T-helper 2 cell treated with Interferon-gamma antibody and Interleukin-4, amounts not matched to agents 5 μg/mL and 100 μg/mL, for 36 hours (primary cell): ENCODE data around the gene TRAPPC6A.
A peak's percentile ranks its signal among the peaks of the same experiment; 100 is the strongest.

ENCODE experiments used
- DNase-seq: peaks from one replicate; pipeline ENCODE4 v3.0.0; 2021; ENCODE audit warnings: low spot score
- H3K27ac Mint-ChIP-seq: one replicate; pipeline ENCODE4 v1.8.0; 2021; ENCODE audit warnings: mild to moderate bottlenecking, mixed read lengths
- H3K27me3 Mint-ChIP-seq: one replicate; pipeline ENCODE4 v1.8.0; 2021; ENCODE audit warnings: low read depth, mixed read lengths
- H3K36me3 Mint-ChIP-seq: one replicate; pipeline ENCODE4 v1.8.0; 2021; ENCODE audit warnings: low read depth, mixed read lengths
- H3K4me1 Mint-ChIP-seq: one replicate; pipeline ENCODE4 v1.8.0; 2021; ENCODE audit warnings: low read depth, mixed read lengths
- H3K4me3 Mint-ChIP-seq: one replicate; pipeline ENCODE4 v1.8.0; 2022; ENCODE audit warnings: mild to moderate bottlenecking, moderate library complexity, mixed read lengths
- H3K9me3 Mint-ChIP-seq: one replicate; pipeline ENCODE4 v1.8.0; 2021; ENCODE audit warnings: mixed read lengths

Gene TRAPPC6A

DNA sequence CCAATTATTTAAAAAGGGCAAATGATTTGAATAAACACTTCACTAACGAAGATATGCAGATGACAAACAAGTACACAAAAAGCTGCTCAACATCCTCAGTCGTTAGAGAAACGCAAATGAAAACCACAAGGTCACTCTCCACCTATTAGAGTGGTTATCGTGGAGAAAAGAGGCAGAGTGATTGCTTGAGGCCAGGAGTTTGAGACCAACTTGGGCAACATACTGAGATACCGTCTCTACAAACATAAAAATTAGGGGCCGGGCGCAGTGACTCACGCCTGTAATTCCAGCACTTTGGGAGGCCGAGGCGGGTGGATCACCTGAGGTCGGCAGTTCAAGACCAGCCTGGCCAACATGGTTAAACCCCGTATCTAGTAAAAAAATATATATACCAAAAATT, 27.8 kb upstream of the TRAPPC6A start:
- Mint-ChIP-seq H3K4me1 (peaks cover 4% of the 10 kb centered on the region), H3K27ac (no peak overlapping the region), H3K4me3 (no peak overlapping the region), H3K27me3 (peaks cover 4% of the 10 kb centered on the region), H3K36me3 (no peaks in the 10 kb centered on the region), H3K9me3 (no peaks in the 10 kb centered on the region)
- DNase-seq = no peak

DNA sequence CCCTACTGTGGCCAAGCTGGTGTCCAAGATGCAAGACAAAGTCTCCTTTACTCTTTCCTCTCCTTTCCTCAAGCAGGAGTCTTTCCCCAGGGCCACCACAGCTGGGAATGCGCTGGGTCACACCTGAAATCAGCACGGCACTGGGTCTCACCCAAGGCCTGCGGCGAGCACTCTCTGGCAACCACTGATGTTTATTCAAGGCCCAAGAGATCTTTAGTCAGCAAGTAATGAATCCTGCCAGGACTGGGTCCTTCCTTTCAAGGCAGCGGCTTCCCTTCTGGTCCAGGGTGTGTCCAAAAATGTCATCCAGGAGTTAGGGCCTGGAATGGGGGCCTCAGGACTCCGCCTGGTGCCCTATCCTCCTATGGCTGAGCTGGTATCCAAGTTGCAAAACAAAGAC, 24.6 kb upstream of the TRAPPC6A start:
- Mint-ChIP-seq H3K27ac (no peak overlapping the region), H3K9me3 (no peaks in the 10 kb centered on the region), H3K36me3 (no peaks in the 10 kb centered on the region), H3K4me1 (no peaks in the 10 kb centered on the region), H3K4me3 (no peak overlapping the region), H3K27me3 (peaks cover 2% of the 10 kb centered on the region)
- DNase-seq = no peak

DNA sequence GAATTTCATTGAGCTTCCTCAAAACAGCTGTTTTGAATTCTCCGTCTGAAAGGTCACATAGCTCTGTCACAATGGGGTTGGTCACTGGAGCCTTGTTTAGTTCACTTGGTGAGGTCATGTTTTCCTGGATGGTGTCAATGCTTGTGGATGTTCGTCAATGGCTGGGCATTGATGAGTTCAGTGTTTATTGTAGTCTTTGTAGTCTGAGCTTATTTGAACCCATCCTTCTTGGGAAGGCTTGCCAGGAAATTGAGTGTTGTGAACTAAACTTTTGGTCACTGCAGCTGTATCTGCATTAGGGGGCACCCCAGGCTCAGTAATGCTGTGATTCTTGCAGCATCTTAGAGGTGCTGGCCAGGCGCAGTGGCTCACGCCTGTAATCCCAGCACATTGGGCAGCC, 22.5 kb upstream of the TRAPPC6A start:
- no peak for DNase-seq
- no peaks in the 10 kb centered on the region for H3K36me3 Mint-ChIP-seq
- no peaks in the 10 kb centered on the region for H3K4me1 Mint-ChIP-seq
- H3K27ac Mint-ChIP-seq = no peak overlapping the region
- H3K4me3 Mint-ChIP-seq = no peak overlapping the region
- peaks cover 2% of the 10 kb centered on the region for H3K27me3 Mint-ChIP-seq
- H3K9me3 Mint-ChIP-seq = no peaks in the 10 kb centered on the region

DNA sequence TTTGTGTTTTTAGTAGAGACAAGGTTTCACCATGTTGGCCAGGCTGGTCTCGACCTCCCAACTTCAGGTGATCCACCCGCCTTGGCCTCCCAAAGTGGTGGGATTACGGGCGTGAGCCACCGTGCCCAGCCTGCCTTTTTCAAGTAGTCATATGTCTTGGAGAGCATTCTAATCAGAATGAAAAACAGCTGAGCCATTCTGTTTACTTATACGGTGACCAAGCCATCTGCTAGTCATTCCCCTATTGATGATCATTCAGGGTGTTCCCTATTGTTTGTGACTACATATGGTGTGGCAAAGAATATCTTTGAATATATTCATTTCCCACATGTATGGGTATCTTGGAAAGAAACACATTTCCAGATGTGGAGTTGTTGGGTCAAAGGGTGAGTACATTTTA, 17.7 kb upstream of the TRAPPC6A start:
- no peak for DNase-seq
- H3K27ac Mint-ChIP-seq = no peak overlapping the region
- no peaks in the 10 kb centered on the region for H3K36me3 Mint-ChIP-seq
- H3K27me3 Mint-ChIP-seq = no peaks in the 10 kb centered on the region
- no peaks in the 10 kb centered on the region for H3K4me1 Mint-ChIP-seq
- no peak overlapping the region for H3K4me3 Mint-ChIP-seq
- H3K9me3 Mint-ChIP-seq = no peaks in the 10 kb centered on the region

DNA sequence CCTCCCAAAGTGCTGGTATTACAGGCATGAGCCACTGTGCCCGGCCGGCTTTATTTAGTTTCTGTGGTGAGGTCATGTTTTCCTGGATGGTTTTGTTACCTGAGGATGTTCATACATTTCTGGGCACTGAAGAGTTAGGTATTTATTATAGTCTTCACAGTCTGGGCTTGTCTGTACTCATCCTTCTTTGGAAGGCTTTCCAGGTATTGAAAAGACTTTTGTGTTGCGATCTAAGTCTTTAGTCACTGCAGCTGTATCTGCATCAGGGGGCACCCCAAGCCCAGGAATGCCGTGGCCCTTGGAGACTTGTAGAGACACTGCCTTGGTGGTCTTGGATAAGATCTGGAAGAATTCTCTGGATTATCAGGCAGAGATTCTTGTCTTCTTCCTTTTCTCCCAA, 13.3 kb upstream of the TRAPPC6A start:
- H3K36me3 Mint-ChIP-seq = no peaks in the 10 kb centered on the region
- H3K27ac Mint-ChIP-seq = no peak overlapping the region
- H3K9me3 Mint-ChIP-seq = no peaks in the 10 kb centered on the region
- H3K4me3 Mint-ChIP-seq = no peak overlapping the region
- no peaks in the 10 kb centered on the region for H3K27me3 Mint-ChIP-seq
- peaks cover 2% of the 10 kb centered on the region for H3K4me1 Mint-ChIP-seq
- no peak for DNase-seq

DNA sequence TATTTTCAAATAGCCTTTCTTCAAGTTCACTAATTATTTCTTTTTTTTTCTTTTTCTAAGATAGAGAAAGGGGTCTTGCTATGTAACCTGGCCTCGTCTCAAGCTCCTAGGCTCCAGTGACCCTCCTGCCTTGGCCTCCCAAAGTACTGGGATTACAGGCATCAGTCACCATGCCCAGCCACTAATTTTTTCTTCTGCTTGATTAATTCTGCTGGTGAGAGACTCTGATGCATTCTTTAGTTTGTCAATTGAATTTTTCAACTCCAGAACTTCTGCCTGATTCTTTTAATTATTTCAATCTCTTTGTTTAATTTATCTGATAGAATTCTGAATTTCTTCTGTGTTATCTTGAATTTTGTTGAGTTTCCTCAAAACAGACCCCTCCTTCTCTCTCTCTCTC, 11.9 kb upstream of the TRAPPC6A start:
- H3K27ac Mint-ChIP-seq = no peak overlapping the region
- H3K36me3 Mint-ChIP-seq = no peaks in the 10 kb centered on the region
- H3K4me3 Mint-ChIP-seq = no peak overlapping the region
- no peaks in the 10 kb centered on the region for H3K27me3 Mint-ChIP-seq
- H3K9me3 Mint-ChIP-seq = no peaks in the 10 kb centered on the region
- no peak for DNase-seq
- peaks cover 2% of the 10 kb centered on the region for H3K4me1 Mint-ChIP-seq

DNA sequence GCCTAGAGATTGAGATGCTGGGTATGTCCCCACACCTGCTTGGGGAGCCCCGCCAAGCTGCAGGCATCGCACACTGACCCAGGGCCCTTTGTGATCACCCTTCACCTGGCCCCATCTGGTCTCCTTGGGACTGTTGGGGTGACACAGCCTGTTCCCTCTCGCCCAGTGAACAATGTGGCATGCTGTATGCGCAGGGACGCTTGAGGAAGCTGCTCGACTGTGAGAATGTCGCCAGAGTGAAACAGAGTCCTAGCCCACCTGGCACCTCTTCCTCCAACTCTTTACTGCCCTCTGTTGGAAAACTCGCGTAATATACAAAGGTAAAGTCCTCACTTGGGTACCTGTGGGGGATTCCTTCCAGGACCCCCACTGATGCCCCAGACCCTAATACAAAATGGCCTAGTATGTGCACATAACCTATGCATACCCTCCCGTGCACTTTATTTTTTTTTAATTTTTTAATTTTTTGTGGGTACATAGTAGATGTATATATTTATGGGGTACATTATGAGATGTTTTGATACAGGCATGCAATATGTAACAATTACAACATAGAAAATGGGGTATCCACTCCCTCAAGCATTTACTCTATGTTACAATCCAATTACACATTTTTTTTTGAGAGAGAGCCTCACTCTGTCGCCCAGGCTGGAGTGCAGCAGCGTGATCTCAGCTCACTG, 9.5 kb upstream of the TRAPPC6A start:
- no peaks in the 10 kb centered on the region for H3K27me3 Mint-ChIP-seq
- no peak overlapping the region for H3K4me3 Mint-ChIP-seq
- H3K4me1 Mint-ChIP-seq = peaks cover 8% of the 10 kb centered on the region
- no peaks in the 10 kb centered on the region for H3K9me3 Mint-ChIP-seq
- H3K36me3 Mint-ChIP-seq = peaks cover 3% of the 10 kb centered on the region
- H3K27ac Mint-ChIP-seq = no peak overlapping the region
- DNase-seq = no peak

DNA sequence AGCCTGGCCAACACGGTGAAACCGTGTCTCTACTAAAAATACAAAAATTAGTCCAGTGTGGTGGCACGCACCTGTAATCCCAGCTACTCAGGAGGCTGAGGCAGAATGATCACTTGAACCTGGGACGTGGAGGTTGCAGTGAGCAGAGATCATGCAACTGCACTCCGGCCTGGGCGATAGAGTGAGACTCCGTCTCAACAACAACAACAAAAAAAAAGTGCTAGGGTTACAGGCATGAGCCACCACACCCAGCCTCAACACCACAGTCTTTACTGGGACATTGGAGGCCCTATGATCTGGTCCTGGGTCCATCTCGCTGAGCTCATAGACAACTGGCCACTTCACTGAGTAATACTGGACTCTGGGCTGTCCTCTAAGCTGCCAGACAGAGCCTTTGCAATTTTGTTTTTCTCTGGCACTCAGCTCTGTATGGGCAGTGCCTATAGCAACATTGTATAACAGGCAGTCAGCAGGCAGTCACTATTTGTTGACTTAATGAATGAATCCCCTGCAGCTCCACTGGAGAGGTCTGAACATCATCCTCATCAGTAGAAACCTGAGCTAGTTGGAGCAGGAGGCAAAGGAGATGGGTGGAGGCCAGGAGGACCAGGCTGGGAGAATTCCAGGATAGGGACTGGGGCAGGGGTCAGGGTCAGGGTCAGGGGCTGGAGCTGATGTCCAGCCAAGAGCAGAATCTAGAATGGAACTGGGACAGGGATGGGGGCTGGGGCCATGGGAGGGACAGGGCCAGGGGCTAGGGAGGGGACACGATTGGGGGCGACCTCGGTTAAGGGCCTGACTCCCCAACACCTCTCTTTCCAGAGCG, 8.7 kb upstream of the TRAPPC6A start:
- H3K36me3 Mint-ChIP-seq = peaks cover 3% of the 10 kb centered on the region
- H3K9me3 Mint-ChIP-seq = no peaks in the 10 kb centered on the region
- DNase-seq = no peak

DNA sequence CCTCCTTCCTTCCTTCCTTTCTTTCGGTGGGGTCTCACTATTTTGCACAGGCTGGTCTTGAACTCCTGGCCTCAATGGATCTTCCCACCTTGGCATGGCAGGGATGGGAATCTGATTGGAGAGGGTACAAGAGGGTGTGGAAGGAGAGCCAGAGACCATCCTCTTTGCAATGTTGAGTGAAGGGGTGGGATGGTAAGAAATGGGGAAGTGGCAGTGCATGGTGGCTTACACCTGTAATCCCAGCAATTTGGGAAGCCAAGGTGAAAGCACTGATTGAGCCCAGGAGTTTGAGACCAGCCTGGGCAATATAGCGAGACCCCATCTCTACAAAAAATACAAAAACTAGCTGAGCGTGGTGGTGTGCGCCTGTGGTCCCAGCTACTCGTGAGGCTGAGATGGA, 6.1 kb upstream of the TRAPPC6A start:
- Mint-ChIP-seq H3K27me3 (no peaks in the 10 kb centered on the region), H3K27ac (no peak overlapping the region), H3K9me3 (no peaks in the 10 kb centered on the region), H3K36me3 (peaks cover 10% of the 10 kb centered on the region), H3K4me1 (peaks cover 17% of the 10 kb centered on the region), H3K4me3 (no peak overlapping the region)
- DNase-seq = no peak

More for the DNA sequence above, 8.7 kb upstream of the TRAPPC6A start:
- H3K4me1 Mint-ChIP-seq = peaks cover 8% of the 10 kb centered on the region
- no peaks in the 10 kb centered on the region for H3K27me3 Mint-ChIP-seq
- H3K4me3 Mint-ChIP-seq = no peak overlapping the region
- no peak overlapping the region for H3K27ac Mint-ChIP-seq

DNA sequence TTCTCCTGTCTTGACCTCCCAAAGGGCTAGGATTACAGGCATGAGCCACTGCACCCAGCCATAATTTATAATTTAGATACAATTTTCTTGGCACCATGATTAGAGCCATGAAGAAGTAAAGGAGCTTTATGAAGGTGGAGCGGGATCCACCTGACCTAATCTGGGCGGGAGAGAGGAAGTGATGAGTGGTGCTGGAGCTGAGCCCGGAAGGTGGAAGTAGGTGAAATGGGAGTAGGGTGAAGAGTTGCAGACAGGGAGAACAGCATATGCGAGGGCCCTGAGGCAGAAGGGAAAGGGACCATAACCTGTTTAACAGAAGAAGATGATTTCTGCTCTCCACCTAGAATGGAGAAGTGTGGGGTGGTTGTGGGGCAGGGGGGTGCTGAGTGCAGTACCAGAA, 4.7 kb upstream of the TRAPPC6A start:
- peaks cover 12% of the 10 kb centered on the region for H3K36me3 Mint-ChIP-seq
- peaks cover 17% of the 10 kb centered on the region for H3K4me1 Mint-ChIP-seq
- no peak overlapping the region for H3K27ac Mint-ChIP-seq
- no peaks in the 10 kb centered on the region for H3K27me3 Mint-ChIP-seq
- H3K9me3 Mint-ChIP-seq = no peaks in the 10 kb centered on the region
- no peak overlapping the region for H3K4me3 Mint-ChIP-seq
- DNase-seq = no peak

DNA sequence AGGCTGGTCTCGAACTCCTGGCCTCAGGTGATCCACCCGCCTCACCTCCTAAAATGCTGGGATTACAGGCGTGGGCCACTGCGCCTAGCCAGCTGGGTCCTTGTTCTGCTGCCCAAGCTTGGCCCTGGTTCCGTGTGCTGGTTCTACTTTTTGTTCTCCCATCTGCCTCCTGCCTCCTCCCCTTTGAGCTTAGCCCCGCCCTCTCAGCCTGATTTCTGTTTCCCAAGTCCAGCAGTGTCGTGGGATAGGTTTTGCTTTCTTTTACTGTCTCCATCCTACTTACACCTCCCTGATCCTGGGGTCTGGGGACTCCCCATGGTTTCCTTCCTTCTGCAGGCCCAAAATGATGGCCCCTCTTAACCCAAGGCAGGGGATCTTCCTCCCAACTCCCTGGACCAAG, 2.9 kb upstream of the TRAPPC6A start:
- Mint-ChIP-seq H3K4me1 (peaks cover 16% of the 10 kb centered on the region), H3K27me3 (no peaks in the 10 kb centered on the region), H3K27ac (peak overlapping the region; percentile 41), H3K9me3 (no peaks in the 10 kb centered on the region), H3K36me3 (peaks cover 12% of the 10 kb centered on the region), H3K4me3 (peak overlapping the region; percentile 79)
- no peak for DNase-seq

DNA sequence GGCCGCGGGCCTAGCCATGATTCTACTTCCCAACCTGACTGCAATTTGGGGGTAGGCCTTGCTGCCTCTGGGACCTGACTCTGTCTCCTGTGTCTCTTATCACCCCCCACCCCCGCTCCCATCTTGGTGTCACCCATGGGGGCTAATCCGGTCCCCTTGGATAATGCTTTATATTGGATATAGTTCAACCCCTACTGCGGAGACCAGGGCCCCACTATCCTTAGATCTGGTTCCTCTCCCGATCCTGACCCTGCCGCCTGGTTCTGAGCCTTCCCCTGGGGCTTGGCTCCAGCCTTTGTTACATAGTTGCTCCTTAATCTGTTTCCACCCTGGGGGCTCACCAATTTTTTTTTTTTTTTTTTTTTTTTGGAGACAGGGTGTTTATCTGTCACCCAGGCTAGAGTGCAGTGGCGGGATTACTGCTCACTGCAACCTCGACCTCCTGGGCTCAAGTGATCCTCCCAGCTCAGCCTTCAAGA, 1.9 kb upstream of the TRAPPC6A start:
- Mint-ChIP-seq H3K4me1 (peaks cover 19% of the 10 kb centered on the region), H3K27me3 (no peaks in the 10 kb centered on the region), H3K9me3 (no peaks in the 10 kb centered on the region), H3K36me3 (peaks cover 15% of the 10 kb centered on the region), H3K4me3 (peak overlapping the region; percentile 79), H3K27ac (peak overlapping the region; percentile 65)
- DNase-seq = no peak

DNA sequence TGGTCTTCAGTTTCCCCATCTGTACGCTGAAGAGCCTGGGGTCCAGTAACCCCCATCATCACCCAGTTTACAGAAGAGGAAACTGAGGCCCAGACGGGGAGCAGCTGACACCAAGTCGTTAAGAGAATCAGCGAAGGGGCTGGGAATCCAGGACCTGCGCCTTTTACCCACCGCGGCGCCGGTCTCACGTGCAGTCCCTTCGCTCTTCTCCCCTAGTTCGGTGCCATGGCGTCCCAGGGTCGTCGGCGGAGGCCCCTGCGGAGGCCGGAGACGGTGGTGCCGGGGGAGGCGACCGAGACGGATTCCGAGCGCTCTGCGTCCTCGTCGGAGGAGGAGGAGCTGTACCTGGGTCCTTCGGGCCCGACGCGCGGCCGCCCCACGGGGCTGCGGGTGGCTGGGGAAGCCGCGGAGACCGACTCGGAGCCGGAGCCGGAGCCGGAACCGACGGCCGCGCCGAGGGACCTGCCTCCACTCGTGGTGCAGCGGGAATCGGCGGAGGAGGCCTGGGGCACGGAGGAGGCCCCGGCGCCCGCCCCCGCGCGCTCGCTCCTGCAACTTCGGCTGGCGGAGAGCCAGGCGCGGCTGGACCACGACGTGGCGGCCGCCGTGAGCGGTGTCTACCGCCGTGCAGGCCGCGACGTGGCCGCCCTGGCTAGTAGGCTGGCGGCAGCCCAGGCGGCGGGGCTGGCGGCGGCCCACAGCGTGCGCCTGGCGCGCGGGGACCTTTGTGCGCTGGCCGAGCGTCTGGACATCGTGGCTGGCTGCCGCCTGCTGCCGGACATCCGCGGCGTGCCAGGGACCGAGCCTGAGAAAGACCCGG, 1.2 kb upstream of the TRAPPC6A start:
- peak; percentile 45 for DNase-seq
- peaks cover 17% of the 10 kb centered on the region for H3K4me1 Mint-ChIP-seq

More for the DNA sequence above, 1.2 kb upstream of the TRAPPC6A start:
- no peaks in the 10 kb centered on the region for H3K27me3 Mint-ChIP-seq
- H3K36me3 Mint-ChIP-seq = peaks cover 15% of the 10 kb centered on the region
- H3K27ac Mint-ChIP-seq = peak overlapping the region; percentile 98
- no peaks in the 10 kb centered on the region for H3K9me3 Mint-ChIP-seq
- peak overlapping the region; percentile 95 for H3K4me3 Mint-ChIP-seq
